NCI-H524 (cell line): ENCODE results near the gene RAB38.

Experiments used
- DNase-seq, 2 experiments: peaks; one replicate each; lab custom pipeline; 2025; lab: John Stamatoyannopoulos, UW

Gene RAB38

GRCh38 chr11:88174709-88175568, at the start of gene RAB38:
TSS of gene RAB38 (minus strand) at chr11:88175443. CDS start at chr11:88175384, 59 bp downstream.
- peak in 1 of 2 experiments; percentile 57 for DNase-seq

DNA sequence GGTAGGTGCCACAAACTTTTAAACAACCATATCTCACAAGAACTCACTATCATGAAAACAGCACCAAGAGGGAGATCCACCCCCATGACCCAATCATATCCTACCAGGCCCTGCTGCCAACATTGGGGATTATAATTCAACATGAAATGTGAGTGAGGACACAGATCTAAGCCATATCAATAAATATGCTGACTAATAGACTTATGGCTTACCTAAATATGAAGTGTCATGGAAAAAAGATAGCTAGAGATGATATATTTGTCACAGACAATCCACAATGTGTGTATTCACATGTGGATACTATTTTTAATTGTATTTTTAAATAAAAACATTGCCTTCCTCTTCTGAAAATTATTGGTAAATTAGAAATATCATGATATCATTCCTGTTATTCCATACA, 38.2 kb upstream of the RAB38 start:
- no peak for DNase-seq

GRCh38 chr11:88212300-88212699, 37.1 kb upstream of the RAB38 start:
- DNase-seq: no peak

- no peak for DNase-seq
Measured at GRCh38 chr11:88208745-88209144, 33.5 kb upstream of the RAB38 start.

DNA sequence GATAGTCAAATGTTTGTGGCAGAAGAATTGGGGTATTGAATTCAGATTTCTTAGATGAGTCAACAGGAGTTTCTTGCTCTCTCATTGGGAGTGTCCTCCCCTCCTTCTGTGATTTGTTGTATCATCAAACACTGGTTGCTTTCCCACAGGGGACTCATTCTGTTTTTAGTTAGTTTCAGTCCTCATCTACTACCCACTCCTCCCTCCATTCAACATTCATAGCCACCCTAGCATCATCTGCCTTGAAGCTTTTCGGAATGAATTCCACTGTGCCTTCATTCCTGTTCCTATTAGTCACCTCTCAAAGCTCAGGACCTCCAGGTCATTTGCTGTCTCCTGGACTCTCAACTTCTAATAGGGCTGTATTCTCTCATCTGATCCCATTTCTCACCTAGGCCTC, 31.5 kb upstream of the RAB38 start:
- no peak for DNase-seq

- no peak for DNase-seq
Measured at GRCh38 chr11:88204353-88204752, 29.1 kb upstream of the RAB38 start.

- no peak for DNase-seq
Measured at GRCh38 chr11:88203604-88204003, 28.4 kb upstream of the RAB38 start.

GRCh38 chr11:88202498-88202897, 27.3 kb upstream of the RAB38 start:
- no peak for DNase-seq

DNA sequence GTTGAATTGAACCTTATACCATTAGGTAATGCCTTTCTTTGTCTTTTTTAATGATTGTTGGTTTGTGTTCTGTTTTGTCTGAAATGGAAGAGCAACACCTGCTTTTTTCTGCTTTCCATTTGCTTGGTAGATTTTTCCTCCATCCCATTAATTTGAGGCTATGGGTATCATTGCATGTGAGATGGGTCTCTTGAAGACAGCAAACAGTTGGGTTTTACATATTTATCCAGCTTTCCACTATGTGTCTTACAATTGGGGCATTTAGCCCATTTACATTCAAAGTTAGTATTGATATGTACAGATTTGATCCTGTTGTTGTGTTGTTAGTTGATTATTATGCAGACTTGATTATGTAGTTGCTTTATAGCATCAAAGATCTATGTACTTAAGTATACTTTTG, 21.1 kb upstream of the RAB38 start:
- no peak for DNase-seq

DNA sequence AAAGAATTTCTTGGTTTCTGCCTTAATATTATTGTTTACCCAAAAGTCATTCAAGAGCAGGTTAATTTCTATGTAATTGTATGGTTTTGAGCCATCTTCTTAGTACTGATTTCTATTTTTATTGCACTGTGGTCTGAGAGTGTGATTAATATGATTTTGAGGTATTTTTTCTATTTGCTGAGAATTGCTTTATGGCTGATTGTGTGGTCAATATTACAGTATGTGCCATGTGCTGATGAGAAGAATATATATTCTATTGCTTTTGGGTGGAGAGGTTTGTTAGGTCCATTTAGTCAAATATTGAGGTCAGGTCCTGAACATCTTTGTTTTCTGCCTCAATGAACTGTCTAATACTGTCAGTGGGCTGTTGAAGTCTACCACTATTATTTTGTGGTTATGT, 20.7 kb upstream of the RAB38 start:
- DNase-seq: no peak

- no peak for DNase-seq
Measured at GRCh38 chr11:88194990-88195389, 19.7 kb upstream of the RAB38 start.

- DNase-seq: no peak
Measured at GRCh38 chr11:88193278-88193677, 18.0 kb upstream of the RAB38 start.

DNA sequence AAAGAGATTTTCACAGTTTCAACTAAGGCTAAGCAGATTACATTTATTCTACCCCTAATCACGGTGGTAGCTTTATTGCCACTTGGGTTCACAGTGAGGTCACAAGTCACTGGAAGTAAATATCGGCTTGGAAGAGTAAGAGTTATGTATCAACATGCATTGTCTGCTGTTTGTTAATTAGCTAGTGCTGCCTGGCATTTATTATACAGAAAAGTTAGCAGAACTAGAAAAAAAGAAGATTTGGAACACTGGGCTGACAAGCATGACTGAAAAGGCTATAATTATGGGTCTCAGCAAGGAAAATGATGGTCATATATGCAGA, 13.7 kb upstream of the RAB38 start:
- DNase-seq: no peak

GRCh38 chr11:88188251-88188931, 13.1 kb upstream of the RAB38 start:
- DNase-seq: no peak

GRCh38 chr11:88183233-88183632, 8.0 kb upstream of the RAB38 start:
- no peak for DNase-seq

- DNase-seq: no peak
Measured at GRCh38 chr11:88181776-88182175, 6.5 kb upstream of the RAB38 start.

- DNase-seq: no peak
Measured at GRCh38 chr11:88179971-88180629, 4.9 kb upstream of the RAB38 start.

- DNase-seq: no peak
Measured at GRCh38 chr11:88179141-88179540, 3.9 kb upstream of the RAB38 start.

DNA sequence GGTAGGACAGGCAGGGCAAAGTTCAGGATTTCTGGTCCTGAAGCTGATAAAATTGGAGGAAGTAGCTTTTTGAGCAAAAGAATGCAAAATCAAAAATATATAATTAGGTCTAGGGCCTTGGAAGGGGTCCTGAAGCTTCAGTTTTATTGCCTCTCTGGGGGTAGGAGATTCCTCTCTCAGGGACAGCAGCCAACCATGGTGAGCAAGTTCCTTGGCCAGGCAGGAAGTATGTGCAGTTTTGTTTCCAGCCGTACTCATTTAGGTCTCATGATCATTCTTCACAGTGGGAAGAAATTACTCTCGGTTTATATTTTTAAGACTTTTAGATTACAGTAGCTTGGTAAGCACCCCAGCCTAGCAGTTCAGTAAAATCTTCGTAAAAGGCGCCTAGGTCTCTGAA, 2.9 kb upstream of the RAB38 start:
- DNase-seq: no peak

DNA sequence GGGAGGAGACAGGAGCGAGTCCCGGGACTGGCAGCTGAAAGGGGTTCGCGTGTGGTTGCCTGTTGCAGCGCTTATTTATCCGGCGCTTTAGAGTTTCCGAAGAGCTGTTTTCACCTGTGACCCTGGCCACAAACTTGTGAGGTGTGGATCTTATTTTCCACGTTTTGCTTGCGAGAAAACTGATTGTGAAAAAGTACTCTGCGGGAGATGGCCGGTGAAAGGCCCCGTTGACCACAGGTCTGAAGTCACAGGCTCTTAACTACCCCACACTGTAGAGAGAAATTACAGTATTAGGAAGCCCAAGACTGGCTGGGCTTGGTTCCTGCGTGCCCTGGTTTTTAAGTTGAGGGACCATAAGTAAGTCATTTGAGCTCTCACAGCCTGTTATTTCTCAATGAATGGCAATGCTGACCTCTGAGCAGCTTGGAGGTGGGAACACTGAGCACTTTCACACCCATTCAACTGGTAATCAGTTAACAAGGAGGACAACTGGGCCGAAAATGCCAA, 379 bp upstream of the RAB38 start:
- peak in 1 of 2 experiments; percentile 36 for DNase-seq

GRCh38 chr11:88173956-88174355, 1.3 kb downstream of the RAB38 start:
- DNase-seq: no peak

- DNase-seq: no peak
Measured at GRCh38 chr11:88171982-88172381, 3.3 kb downstream of the RAB38 start.

GRCh38 chr11:88170673-88171072, 4.6 kb downstream of the RAB38 start:
- DNase-seq: no peak
